ENCODE data around the gene SHROOM2.
"Not testable (repeated sequence)": the region's sequence is repeated elsewhere in the genome, so short reads cannot be mapped to it uniquely, and the experiment has no call there.

Gene SHROOM2

DNA sequence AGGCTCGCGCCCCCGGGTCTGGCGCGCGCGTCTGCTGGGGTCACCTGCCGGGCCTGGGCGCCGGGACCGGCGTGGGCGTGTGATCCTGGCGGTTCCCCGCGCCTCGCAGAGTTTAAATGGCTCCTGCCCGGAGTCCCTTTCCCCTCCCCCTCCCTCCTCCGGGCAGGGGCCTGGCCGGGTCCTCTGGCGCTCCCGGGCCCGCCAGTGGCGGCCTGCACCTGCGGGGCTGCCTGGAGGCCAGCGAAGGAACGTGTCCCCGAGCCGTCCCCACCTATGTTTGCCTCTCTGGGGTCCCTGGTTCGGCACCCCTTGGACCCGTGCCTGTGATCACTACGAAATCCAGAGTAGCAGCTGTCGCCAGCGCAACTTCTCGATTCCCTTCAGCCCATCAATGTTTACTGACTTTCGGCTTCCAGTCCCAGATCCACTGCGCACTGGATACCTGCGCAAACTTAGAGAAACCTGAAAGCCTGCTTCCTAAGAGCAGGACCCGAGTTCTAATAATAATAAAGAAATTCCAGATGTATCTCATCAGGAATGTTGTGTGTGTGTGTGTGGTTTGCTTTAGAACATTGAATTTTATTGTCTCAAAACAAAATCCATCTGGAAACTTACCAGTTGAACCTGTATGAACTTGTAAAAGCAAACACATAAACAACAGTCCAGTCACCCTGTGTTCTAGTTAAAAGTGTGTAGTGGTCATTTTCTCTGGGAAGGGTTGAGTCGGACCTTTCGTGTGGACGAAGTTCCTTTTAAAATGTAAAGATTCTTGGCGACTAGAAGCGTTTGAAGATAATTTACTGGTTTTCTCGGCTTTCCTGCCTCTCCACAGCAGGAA is 788 bp downstream of the SHROOM2 start:
- no peak for DNase-seq

DNA sequence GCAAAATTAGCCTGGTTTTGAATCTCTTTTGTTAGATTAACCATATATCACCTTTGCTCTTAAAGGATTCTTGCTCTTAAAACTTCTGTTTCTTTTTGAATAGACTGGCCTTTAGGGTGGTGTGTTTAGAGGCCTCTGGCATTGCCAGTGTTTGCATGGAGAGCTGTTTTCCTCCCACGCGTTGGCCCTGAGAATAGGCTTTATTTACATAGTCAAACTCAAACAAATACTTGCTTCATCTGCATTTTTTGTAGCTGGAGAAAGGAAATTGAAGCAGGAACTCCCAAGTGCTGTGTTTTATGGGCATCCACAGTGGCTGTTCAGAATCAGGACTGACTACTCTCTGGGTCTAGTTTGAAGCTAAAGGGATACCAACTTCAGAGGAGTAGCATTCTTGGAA is 2.7 kb downstream of the SHROOM2 start:
- no peak for DNase-seq

DNA sequence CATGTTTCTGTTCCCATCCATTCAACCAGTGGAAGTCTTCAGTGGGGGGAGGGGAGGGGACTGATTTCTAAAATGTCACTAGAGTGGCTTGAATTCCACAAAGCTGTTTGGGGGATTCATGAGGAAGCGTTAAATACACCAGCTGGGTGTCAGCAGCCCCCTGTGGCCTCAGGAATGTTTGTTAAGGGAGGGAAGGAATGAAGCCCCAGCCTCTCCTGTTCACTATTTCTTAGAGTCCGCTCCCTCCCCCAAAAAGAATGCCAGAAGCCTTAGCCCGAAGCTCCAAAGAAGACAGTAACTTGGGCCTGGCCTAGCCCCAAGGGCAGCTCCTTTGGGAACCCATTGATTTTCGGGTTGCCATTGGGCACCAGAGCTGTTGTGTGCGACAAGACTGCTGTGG is 3.3 kb downstream of the SHROOM2 start:
- DNase-seq: no peak

DNA sequence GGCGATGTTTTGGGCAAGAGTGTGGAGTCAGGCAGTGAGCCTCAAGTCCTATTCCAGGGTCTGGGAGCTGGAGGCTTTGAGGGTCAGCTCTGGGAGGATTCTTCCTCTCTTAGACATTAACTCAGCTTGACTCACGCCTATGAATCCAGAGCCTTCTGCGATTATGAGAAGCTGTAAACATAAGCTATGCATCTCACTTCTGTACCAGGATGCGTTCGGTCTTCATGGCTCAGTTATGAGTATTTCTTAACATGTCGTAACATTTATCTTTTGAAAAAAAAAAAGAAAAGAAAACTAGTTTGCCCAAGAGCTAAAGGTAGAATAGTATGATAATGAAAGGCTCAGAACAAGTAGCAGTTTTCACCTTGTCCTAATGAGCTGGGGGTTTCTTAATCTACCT is 4.6 kb downstream of the SHROOM2 start:
- no peak for DNase-seq

- no peak for DNase-seq
Measured at GRCh38 chrX:9794495-9794894, 8.3 kb downstream of the SHROOM2 start.

DNA sequence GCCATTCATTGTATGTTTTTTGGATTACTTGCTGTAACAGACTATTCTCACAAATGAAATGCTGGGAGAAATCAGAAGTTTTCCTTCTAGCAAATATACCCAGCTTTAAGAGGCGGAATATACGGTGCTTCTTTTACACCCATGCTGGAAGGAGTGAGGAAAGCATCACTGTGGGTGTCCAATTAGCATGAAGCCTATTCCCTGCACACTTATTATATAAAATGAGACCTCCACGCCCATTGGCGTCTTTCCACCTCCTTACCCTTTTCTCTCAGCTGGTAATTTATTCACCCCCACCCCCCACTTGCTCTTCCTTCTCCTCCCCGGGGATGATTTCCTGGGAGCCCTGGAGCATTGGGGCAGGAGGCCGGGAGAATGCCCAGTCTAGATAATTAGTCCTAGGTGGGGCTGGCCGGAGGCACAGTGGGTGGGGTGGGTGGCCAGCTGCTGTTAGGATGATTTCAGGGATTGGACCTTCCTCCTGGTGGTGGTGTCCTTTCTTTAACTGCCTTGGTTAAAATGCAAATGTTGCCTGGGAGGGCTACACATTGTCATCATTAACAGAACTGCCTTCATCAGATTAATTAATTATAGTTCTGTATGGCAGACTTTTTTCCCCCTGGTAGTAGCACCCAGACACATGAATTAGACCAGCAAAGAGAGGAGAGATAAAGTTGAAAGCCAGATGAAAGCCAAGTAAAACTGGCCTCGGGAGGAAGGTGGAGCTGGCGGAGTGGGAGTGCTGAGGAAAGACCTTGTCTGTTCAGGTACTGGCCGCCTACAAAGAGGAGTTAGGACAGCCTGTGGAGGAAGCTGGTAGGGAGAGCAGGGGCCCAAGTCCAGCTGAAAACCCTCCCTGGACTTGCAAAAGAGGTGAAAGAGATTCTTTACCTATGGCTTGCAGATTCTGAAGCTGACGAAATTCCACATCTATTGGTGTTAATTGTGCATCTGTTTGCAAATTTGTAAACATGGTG is 11.4 kb downstream of the SHROOM2 start:
- no peak for DNase-seq

- no peak for DNase-seq
Measured at GRCh38 chrX:9802737-9803136, 16.5 kb downstream of the SHROOM2 start.

- DNase-seq: no peak
Measured at GRCh38 chrX:9804444-9804843, 18.2 kb downstream of the SHROOM2 start.

DNA sequence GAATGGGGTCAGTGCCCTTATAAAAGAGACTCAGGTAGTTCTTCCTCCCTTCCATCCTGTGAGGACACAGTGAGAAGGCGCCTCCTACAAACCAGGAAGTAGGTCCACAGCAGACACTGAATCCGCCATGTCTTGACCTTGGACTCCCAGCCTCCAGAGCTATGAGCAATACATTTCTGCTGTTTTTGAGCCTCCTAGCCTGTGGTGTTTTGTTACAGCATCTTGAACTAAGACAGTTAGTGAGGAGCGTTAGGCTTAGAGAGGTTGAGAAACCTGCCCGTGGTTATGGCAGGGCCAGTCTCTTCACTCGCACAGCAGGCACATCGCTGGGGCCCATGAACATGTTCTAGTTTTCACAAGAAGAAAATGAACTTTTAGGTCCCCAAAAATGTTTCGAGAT is 19.7 kb downstream of the SHROOM2 start:
- no peak for DNase-seq

DNA sequence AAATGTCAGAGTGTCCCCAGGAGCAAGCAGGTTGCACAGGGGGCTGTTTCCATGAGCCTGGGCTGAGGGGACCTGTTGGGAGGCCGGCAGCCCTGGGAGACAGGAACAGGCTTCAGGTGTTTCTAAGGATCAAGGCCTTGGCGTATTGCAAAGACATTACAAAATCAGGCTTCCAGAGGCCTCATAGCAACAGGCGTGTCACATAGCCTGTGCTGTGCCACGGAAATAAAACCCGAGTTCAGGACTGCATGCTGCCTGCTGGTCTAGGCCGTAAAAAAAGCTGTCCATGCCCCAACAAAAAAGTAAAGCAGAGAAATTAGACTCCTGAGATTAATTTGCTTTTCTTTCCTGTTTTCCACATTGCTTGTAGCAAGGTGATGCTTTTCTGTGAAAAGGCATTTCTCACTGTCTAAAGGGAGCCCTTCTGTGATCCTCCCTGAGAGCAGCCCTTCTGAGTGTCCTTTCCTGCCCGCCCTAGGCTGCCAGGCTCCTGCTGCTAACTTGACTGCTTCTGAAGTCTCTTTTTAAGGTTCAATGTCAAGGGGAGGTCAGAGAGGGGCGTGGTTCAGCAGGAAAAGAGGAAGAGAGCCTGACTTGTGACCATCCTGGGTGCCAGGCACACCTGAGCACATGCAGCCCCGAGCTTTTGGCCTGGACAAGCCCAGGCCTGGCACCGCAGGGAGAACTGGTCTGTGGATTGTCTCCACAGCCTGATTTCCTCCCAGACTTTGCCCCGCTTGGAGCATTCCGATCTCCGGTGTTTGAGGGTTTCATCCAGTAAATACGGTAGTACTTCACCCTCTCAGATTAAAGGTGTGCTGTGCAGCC is 21.3 kb downstream of the SHROOM2 start:
- DNase-seq: no peak

- DNase-seq: not testable (repeated sequence)
Measured at GRCh38 chrX:9809876-9810275, 23.6 kb downstream of the SHROOM2 start.

- DNase-seq: not testable (repeated sequence)
Measured at GRCh38 chrX:9811086-9811485, 24.9 kb downstream of the SHROOM2 start.

DNA sequence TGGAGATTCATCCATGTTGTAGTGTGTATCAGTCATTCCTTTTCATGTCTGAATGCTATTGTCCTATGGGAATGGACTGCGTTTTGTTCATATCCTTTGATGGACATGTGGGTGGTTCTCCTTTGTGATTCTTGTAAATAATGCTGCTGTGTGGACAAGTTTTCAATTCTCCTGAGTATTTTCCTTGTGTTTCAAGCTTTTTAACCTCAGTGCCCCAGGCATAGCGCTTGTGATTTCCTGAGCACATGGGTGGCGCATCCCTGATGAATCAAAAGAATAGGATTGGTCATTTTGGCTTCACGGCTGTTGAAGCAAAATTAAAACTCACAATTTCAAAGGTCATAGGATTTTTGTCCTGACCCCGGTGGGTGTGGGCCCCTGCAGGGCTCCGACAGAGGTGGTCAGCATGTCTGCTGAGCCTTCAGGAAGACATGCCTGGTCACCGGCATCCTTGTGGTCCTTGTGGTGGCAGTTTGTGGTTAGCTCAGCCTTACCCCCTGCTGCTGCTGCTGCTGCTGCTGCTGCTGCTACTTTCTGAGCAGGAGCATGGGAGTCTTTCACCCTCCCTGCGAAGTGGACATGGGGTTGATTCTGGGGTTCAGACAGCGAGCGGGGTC is 30.0 kb downstream of the SHROOM2 start:
- DNase-seq: no peak

- DNase-seq: no peak
Measured at GRCh38 chrX:9821572-9821971, 35.3 kb downstream of the SHROOM2 start.

- DNase-seq: no peak
Measured at GRCh38 chrX:9824554-9824953, 38.3 kb downstream of the SHROOM2 start.

- no peak for DNase-seq
Measured at GRCh38 chrX:9825129-9825790, 39.0 kb downstream of the SHROOM2 start.

DNA sequence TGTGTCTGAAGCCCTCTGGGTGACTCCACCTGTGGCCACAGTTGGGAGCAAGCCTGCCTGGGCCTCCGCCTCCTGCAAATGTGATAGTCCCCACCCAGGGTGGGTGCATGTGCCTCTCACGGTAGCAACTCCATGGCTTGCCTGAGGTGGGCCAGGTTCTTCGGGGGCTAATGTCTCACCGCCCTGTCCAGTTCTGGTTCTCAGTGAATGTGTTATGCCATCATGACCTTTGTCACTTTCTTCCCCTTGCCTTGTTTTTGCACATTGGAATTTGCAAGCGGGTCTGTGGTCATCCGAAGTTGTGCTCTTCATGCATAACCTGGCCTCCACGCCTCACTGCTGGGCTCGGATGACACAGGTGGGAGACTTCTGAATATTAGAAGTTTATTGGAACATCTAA is 39.7 kb downstream of the SHROOM2 start:
- DNase-seq: no peak

DNA sequence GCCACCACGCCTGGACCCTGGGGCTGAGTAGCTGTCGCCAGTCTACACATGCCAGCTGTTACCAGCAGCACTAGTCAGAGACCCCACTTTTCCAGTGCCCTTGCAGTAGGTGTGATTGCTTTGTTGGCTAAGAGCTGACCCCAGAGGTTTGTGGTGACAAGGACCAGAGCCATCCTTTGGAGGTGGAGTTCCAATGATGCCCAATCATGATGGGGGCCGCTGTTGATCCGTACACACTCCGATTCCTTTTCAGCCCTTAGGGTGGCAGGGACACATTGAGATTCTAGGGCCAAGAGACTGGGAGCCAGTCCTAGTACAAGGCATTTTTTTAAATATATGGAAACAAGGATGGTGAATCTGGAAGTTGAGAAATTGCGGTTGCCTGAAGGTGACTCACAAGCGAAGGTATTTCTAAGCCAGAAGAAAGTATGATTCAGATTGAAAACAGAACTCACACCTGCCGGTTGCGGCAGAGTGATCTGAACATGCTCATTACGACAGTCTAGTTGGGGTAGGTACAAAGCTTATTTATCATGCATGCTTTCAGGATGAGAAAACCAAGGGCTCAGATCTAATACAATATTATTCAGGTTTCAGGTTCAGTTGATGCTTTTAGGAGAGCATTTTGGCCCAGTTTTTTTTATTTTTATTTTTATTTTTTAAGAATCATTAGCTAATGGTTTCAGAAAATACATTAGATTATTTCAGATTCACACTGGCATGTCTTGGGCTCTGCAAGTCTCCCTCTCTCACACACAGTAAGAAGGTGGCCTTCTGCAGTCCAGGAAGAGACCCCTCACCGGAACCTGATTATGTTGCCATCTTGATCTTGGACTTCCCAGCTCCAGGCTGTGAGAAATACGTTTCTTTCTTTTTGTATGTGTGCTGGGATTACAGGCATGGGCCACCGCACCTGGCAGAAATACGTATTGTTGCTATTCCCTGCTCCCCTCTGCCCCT is 43.4 kb downstream of the SHROOM2 start:
- no peak for DNase-seq

- DNase-seq: peak in 1 of 2 experiments; percentile 7
Measured at GRCh38 chrX:9832811-9833210, 46.6 kb downstream of the SHROOM2 start.

- no peak for DNase-seq
Measured at GRCh38 chrX:9835585-9836210, 49.5 kb downstream of the SHROOM2 start.

Measured in AML-193 (cell line).